Endothelial cell of umbilical vein (primary cell): ENCODE data around the gene NR0B2. TPM values are rescaled to one million over a fixed set of nuclear protein-coding genes. Genes with fewer than 3 reads are reported as not detected.
A peak's percentile ranks its signal among the peaks of the same experiment; 100 is the strongest.

Experiments
- BruUV-seq: library from RNA; stranded (reverse); fragments of 400-500 nt; replicated peaks from 2 replicates; lab custom pipeline; 2021; lab: Mats Ljungman, UMichigan
- CTCF ChIA-PET: fragments of 300-600, 350-600 bp; sonication (Branson Sonifier 250); formaldehyde crosslinking; loops from one replicate; lab custom pipeline; 2021; ENCODE audit warnings: antibody characterized with exemption, inconsistent platforms; lab: Charles Lee
- POLR2A ChIA-PET: fragments of 300-600, 350-600 bp; sonication (Branson Sonifier 250); formaldehyde crosslinking; loops from one replicate; lab custom pipeline; 2021; ENCODE audit warnings: antibody characterized with exemption, inconsistent platforms; lab: Charles Lee
- DNase-seq: peaks from one replicate; pipeline ENCODE4 v3.0.0-alpha.2; 2011; ENCODE audit warnings: low read depth, low spot score
- FAIRE-seq: peaks from 2 replicates; lab custom pipeline; 2011; peaks lifted over from hg19 to GRCh38; lab: Jason Lieb, UNC
- H2AFZ ChIP-seq: 2 replicates; pipeline ENCODE4 v1.6.0; 2012; ENCODE audit warnings: low read depth, low read length, control low read depth, inconsistent platforms
- H3K27ac ChIP-seq: 2 replicates; pipeline ENCODE4 v1.5.1; 2011; ENCODE audit warnings: low read depth, mild to moderate bottlenecking, control low read depth, low read length, moderate library complexity; ENCODE audit not compliant: insufficient read depth
- H3K27me3 ChIP-seq, 2 experiments: 2 replicates each; pipeline versions ENCODE4 v1.6.0 to v1.6.1; 2011; ENCODE audit warnings: low read length in 2 of 2, mixed read lengths in 1 of 2; ENCODE audit not compliant: control insufficient read depth in 2 of 2, insufficient read depth in 2 of 2
- H3K36me3 ChIP-seq, 2 experiments: 2 replicates in 1 of 2; 3 replicates in 1 of 2; pipeline ENCODE4 v1.5.1; 2011; ENCODE audit warnings: low read length in 2 of 2, mild to moderate bottlenecking in 1 of 2, moderate library complexity in 1 of 2; ENCODE audit not compliant: control insufficient read depth in 2 of 2, insufficient read depth in 2 of 2; ENCODE audit errors: extremely low read depth in 1 of 2
- H3K4me1 ChIP-seq: 3 replicates; pipeline ENCODE4 v1.5.1; 2011; ENCODE audit warnings: mild to moderate bottlenecking, low read length; ENCODE audit not compliant: control insufficient read depth, insufficient read depth; ENCODE audit errors: extremely low read depth
- H3K4me2 ChIP-seq: 2 replicates; pipeline ENCODE4 v1.6.1; 2011; ENCODE audit warnings: low read length, control low read depth, mixed read lengths; ENCODE audit not compliant: insufficient read depth
- H3K4me3 ChIP-seq, 3 experiments: fragments of 200-600 bp in 1 of 3; sonication (generic), shearing (Covaris generic) in 1 of 3; replicated peaks in 1 of 3; 2 replicates each; pipeline ENCODE4 v1.5.1; 2011 to 2016; ENCODE audit warnings: control low read depth in 3 of 3, low read length in 3 of 3, mild to moderate bottlenecking in 2 of 3, inconsistent platforms in 1 of 3, low read depth in 1 of 3, moderate library complexity in 1 of 3; ENCODE audit not compliant: insufficient read depth in 1 of 3
- H3K79me2 ChIP-seq: 2 replicates; pipeline ENCODE4 v1.6.0; 2012; ENCODE audit warnings: low read length, inconsistent platforms; ENCODE audit not compliant: control insufficient read depth, insufficient read depth
- H3K9ac ChIP-seq: replicated peaks from 2 replicates; pipeline ENCODE3; 2011; ENCODE audit warnings: low read length, control low read depth; ENCODE audit not compliant: insufficient read depth; ENCODE audit errors: extremely low read depth
- H3K9me1 ChIP-seq: replicated peaks from 3 replicates; pipeline ENCODE4 v1.6.0; 2011; ENCODE audit warnings: mild to moderate bottlenecking, low read length; ENCODE audit not compliant: control insufficient read depth, insufficient read depth; ENCODE audit errors: extremely low read depth
- H3K9me3 ChIP-seq: replicated peaks from 2 replicates; pipeline ENCODE4 v1.5.1; 2012; ENCODE audit warnings: low read length, inconsistent platforms; ENCODE audit not compliant: control insufficient read depth, insufficient read depth
- H4K20me1 ChIP-seq: replicated peaks from 2 replicates; pipeline ENCODE3; 2011; ENCODE audit warnings: mild to moderate bottlenecking, low read length; ENCODE audit not compliant: control insufficient read depth, insufficient read depth; ENCODE audit errors: extremely low read depth
- EZH2 ChIP-seq: IDR thresholded peaks from 2 replicates; pipeline ENCODE4 v1.6.1; 2012; ENCODE audit warnings: borderline replicate concordance, low read depth, mild to moderate bottlenecking, moderate library complexity, low read length, inconsistent platforms; ENCODE audit not compliant: severe bottlenecking
- FOS ChIP-seq: IDR thresholded peaks from 2 replicates; pipeline ENCODE4 v1.6.1; 2011; ENCODE audit warnings: mild to moderate bottlenecking, low read length, moderate library complexity, borderline replicate concordance; ENCODE audit not compliant: insufficient read depth
- GATA2 ChIP-seq: IDR thresholded peaks from 2 replicates; pipeline ENCODE4 v1.7.0; 2011; ENCODE audit warnings: low read depth, mild to moderate bottlenecking, moderate library complexity, mixed read lengths, low read length; ENCODE audit not compliant: insufficient read length, insufficient read depth
- JUN ChIP-seq: IDR thresholded peaks from 2 replicates; pipeline ENCODE4 v1.6.1; 2011; ENCODE audit warnings: borderline replicate concordance, low read depth; ENCODE audit not compliant: insufficient read length, insufficient read depth
- MAX ChIP-seq: IDR thresholded peaks from 2 replicates; pipeline ENCODE4 v1.6.1; 2011; ENCODE audit not compliant: insufficient read depth, insufficient read length
- MYC ChIP-seq: IDR thresholded peaks from one replicate; pipeline ENCODE4 v1.6.1; 2011; ENCODE audit warnings: mild to moderate bottlenecking, low read depth, low read length
- POLR2A ChIP-seq: IDR thresholded peaks from 2 replicates; pipeline ENCODE4 v1.6.1; 2012; ENCODE audit warnings: low read depth, mild to moderate bottlenecking, control low read depth, low read length
- POLR2AphosphoS5 ChIP-seq: IDR thresholded peaks from 2 replicates; pipeline ENCODE4 v1.6.1; 2012; ENCODE audit warnings: low read depth, mild to moderate bottlenecking, control low read depth, low read length, moderate library complexity; ENCODE audit not compliant: insufficient read depth
- dilution Hi-C: fragments of 300-500 bp; cut with MboI; formaldehyde crosslinking; loops from one replicate; pipeline ENCODE4 v1.15.0; 2019; ENCODE audit warnings: low sequenced_read_pairs; ENCODE audit not compliant: extremely low pct_ligation_motif_present
- intact Hi-C: fragments of 100-400 bp; cut with micrococcal nuclease; formaldehyde crosslinking; loops from one replicate; pipeline ENCODE4 v1.10.0; 2022
- polyA plus RNA-seq, 4 experiments: library from polyadenylated mRNA; depleted of rRNA in 3 of 4; stranded (reverse) in 3 of 4; unstranded in 1 of 4; fragments of >200 nt; gene quantifications; 2 replicates each; pipeline versions ENCODE4 v1.2.1 to v1.2.3, GENCODE V29; 2011 to 2012; ENCODE audit warnings: missing spikeins in 1 of 4
- total RNA-seq: library from RNA; stranded (reverse); gene quantifications from 2 replicates; pipeline ENCODE4 v1.2.3, GENCODE V29; 2021

NR0B2 gene
- total and polyA plus RNA-seq, 2 donors (not counting 3 experiments of a cell fraction or from before 2014, with no cell fraction given) = not detected

- FAIRE-seq (peak; percentile 91), DNase-seq (peak; percentile 53)
- no peak overlapping the region for H3K4me2 ChIP-seq
- no peak overlapping the region for H3K9ac ChIP-seq
- no peaks in the 10 kb centered on the region for H3K9me1 ChIP-seq
- H4K20me1 ChIP-seq = no peaks in the 10 kb centered on the region
- no peak overlapping the region for H3K27ac ChIP-seq
- TF ChIP-seq JUN (peak; percentile 20), EZH2 (no peak), FOS (peak; percentile 83), MYC (no peak)
- intact Hi-C loops (no loop called here), dilution Hi-C loops (no loop called here)
- H3K36me3 ChIP-seq = no peaks in the 10 kb centered on the region
- no TSS peak for BruUV-seq
- no peaks in the 10 kb centered on the region for H3K4me1 ChIP-seq
- H3K9me3 ChIP-seq = no peaks in the 10 kb centered on the region
- H3K27me3 ChIP-seq = peaks cover 0 to 1% of the 10 kb centered on the region in 2 experiments
- CTCF ChIA-PET = interaction anchor here (1.7 kb wide), 1 partner anchor 20 kb away, joined by 4 read pairs; no protein-coding TSS in a partner anchor
- no peaks in the 10 kb centered on the region for H3K79me2 ChIP-seq
- POLR2A ChIA-PET = no interaction called here
- no peak overlapping the region for H3K4me3 ChIP-seq
- H2AFZ ChIP-seq = no peak overlapping the region
Observed at GRCh38 chr1:26907071-26907917, 6.5 kb downstream of the NR0B2 start.

- Histone ChIP-seq H3K36me3 (peaks cover 0 to 6% of the 10 kb centered on the region in 2 experiments), H3K9ac (peak overlapping the region; percentile 99), H3K27ac (peak overlapping the region; percentile 60), H3K4me2 (peak overlapping the region; percentile 93), H3K4me3 (peak overlapping the region; percentile 54 to 89 (median 71)), H3K27me3 (no peaks in the 10 kb centered on the region), H4K20me1 (no peaks in the 10 kb centered on the region), H3K4me1 (peaks cover 12% of the 10 kb centered on the region), H2AFZ (peak overlapping the region; percentile 65), H3K9me1 (no peaks in the 10 kb centered on the region), H3K79me2 (peaks cover 19% of the 10 kb centered on the region), H3K9me3 (no peaks in the 10 kb centered on the region)
- FAIRE-seq = no peak
- no TSS peak for BruUV-seq
- dilution Hi-C loops = no loop called here
- TF ChIP-seq POLR2AphosphoS5 (no peak), MAX (no peak), GATA2 (no peak), MYC (no peak), POLR2A (no peak)
- intact Hi-C loops = loop anchor here (1.0 kb wide), 1 partner anchor 20 kb away; the partner anchor contains the start of gene NUDC
- POLR2A ChIA-PET = interaction anchor here (1.1 to 2.9 kb wide), 3 partner anchors 10 to 61 kb away, joined by 3 to 17 read pairs (median 4); partner anchors contain the start of gene GPN2
- no peak for DNase-seq
- CTCF ChIA-PET = interaction anchor here (1.1 to 1.7 kb wide), 6 partner anchors 11 to 36 kb away, joined by 3 to 9 read pairs (median 4); partner anchors contain the start of genes GPN2 and NUDC
Observed at GRCh38 chr1:26900815-26901511, 12.8 kb downstream of the NR0B2 start.
